Erythroblast (primary cell): ENCODE data around the gene EMILIN1.

ENCODE experiments used
- GATA1 ChIP-seq: IDR thresholded peaks from 2 replicates; pipeline ENCODE4 v1.6.1; 2011; ENCODE audit warnings: low read depth, mild to moderate bottlenecking, control low read depth, low read length, moderate library complexity
- POLR2A ChIP-seq: IDR thresholded peaks from 2 replicates; pipeline ENCODE4 v1.6.1; 2011; ENCODE audit warnings: mild to moderate bottlenecking, low read length

- TF ChIP-seq POLR2A (no peak), GATA1 (no peak)
Measured at GRCh38 chr2:27093430-27094352, 15.3 kb downstream of the EMILIN1 start.
